Suppressor macrophage (primary cell): ENCODE results near the gene LRP5.
A peak's percentile ranks its signal among the peaks of the same experiment; 100 is the strongest.

Experiments
- DNase-seq, 4 experiments: peaks; one replicate each; pipeline ENCODE4 v3.0.0-alpha.2; 2020 to 2022

The LRP5 gene

GRCh38 chr11:68309621-68310185, 2.7 kb upstream of the LRP5 start:
- no peak for DNase-seq

- DNase-seq, result peak; percentile 34 to 77 (median 66)
These were observed 953 bp upstream of the LRP5 start for GRCh38 chr11:68311160-68312116.

GRCh38 chr11:68312780-68313573, 586 bp downstream of the LRP5 start:
- peak in 2 of 4 experiments; percentile 43 to 55 for DNase-seq

GRCh38 chr11:68313574-68314202, 1.3 kb downstream of the LRP5 start:
- DNase-seq, result no peak

- peak in 1 of 4 experiments; percentile 25 for DNase-seq
These were observed 2.1 kb downstream of the LRP5 start for GRCh38 chr11:68314203-68315170.

GRCh38 chr11:68315171-68315920, 3.0 kb downstream of the LRP5 start:
- DNase-seq, result no peak

GRCh38 chr11:68317147-68317785, 4.9 kb downstream of the LRP5 start:
- no peak for DNase-seq

- no peak for DNase-seq
These were observed 9.1 kb downstream of the LRP5 start for GRCh38 chr11:68321293-68322051.

- DNase-seq, result no peak
These were observed 9.7 kb downstream of the LRP5 start for GRCh38 chr11:68322052-68322430.

GRCh38 chr11:68324241-68324640, 11.8 kb downstream of the LRP5 start:
- no peak for DNase-seq

- no peak for DNase-seq
These were observed 12.3 kb downstream of the LRP5 start for GRCh38 chr11:68324695-68325094.

- DNase-seq, result no peak
These were observed 13.0 kb downstream of the LRP5 start for GRCh38 chr11:68325183-68325906.

GRCh38 chr11:68325907-68326220, 13.5 kb downstream of the LRP5 start:
- no peak for DNase-seq

- no peak for DNase-seq
These were observed 14.2 kb downstream of the LRP5 start for GRCh38 chr11:68326334-68327215.

GRCh38 chr11:68327586-68328370, 15.4 kb downstream of the LRP5 start:
- DNase-seq, result no peak

- DNase-seq, result peak in 3 of 4 experiments; percentile 41 to 60 (median 54)
These were observed 16.1 kb downstream of the LRP5 start for GRCh38 chr11:68328374-68329091.
